ENCODE measurements around the gene DDX43.
"Not testable (repeated sequence)": the region's sequence is repeated elsewhere in the genome, so short reads cannot be mapped to it uniquely, and the experiment has no call there.

DDX43 gene

GRCh38 chr6:73372516-73372915 lies 22.1 kb upstream of the DDX43 start:
- Mint-ChIP-seq H3K4me3 (no peak overlapping the region), H3K9me3 (peaks cover 6% of the 10 kb centered on the region), H3K27ac (no peak overlapping the region), H3K36me3 (ENCODE audit: low read depth) (no peaks in the 10 kb centered on the region), H3K4me1 (ENCODE audit: low read depth) (no peaks in the 10 kb centered on the region), H3K27me3 (no peaks in the 10 kb centered on the region)
- DNase-seq: no peak

GRCh38 chr6:73375216-73375615 lies 19.4 kb upstream of the DDX43 start:
- Mint-ChIP-seq H3K27me3 (no peaks in the 10 kb centered on the region), H3K27ac (no peak overlapping the region), H3K4me1 (ENCODE audit: low read depth) (no peaks in the 10 kb centered on the region), H3K9me3 (peaks cover 6% of the 10 kb centered on the region), H3K4me3 (no peak overlapping the region), H3K36me3 (ENCODE audit: low read depth) (no peaks in the 10 kb centered on the region)
- no peak for DNase-seq

GRCh38 chr6:73377225-73377624 lies 17.4 kb upstream of the DDX43 start:
- H3K27ac Mint-ChIP-seq: no peak overlapping the region
- H3K27me3 Mint-ChIP-seq: no peaks in the 10 kb centered on the region
- DNase-seq: no peak
- H3K4me3 Mint-ChIP-seq: no peak overlapping the region
- no peaks in the 10 kb centered on the region for H3K4me1 Mint-ChIP-seq (ENCODE audit: low read depth)
- peaks cover 6% of the 10 kb centered on the region for H3K9me3 Mint-ChIP-seq
- H3K36me3 Mint-ChIP-seq (ENCODE audit: low read depth): no peaks in the 10 kb centered on the region

- not testable (repeated sequence) for H3K9me3 Mint-ChIP-seq; H3K27me3 Mint-ChIP-seq; H3K4me1 Mint-ChIP-seq (ENCODE audit: low read depth); DNase-seq; H3K36me3 Mint-ChIP-seq (ENCODE audit: low read depth); H3K27ac Mint-ChIP-seq; H3K4me3 Mint-ChIP-seq
Measured at GRCh38 chr6:73381531-73381930, 13.1 kb upstream of the DDX43 start.

- Mint-ChIP-seq H3K27me3 (no peaks in the 10 kb centered on the region), H3K27ac (no peak overlapping the region), H3K4me3 (no peak overlapping the region), H3K9me3 (no peaks in the 10 kb centered on the region), H3K4me1 (ENCODE audit: low read depth) (no peaks in the 10 kb centered on the region), H3K36me3 (ENCODE audit: low read depth) (no peaks in the 10 kb centered on the region)
- no peak for DNase-seq
Measured at GRCh38 chr6:73382462-73383113, 12.0 kb upstream of the DDX43 start.

GRCh38 chr6:73388433-73388799 lies 6.2 kb upstream of the DDX43 start:
- no peak for DNase-seq
- peak overlapping the region; percentile 73 for H3K27ac Mint-ChIP-seq
- no peaks in the 10 kb centered on the region for H3K36me3 Mint-ChIP-seq (ENCODE audit: low read depth)
- no peaks in the 10 kb centered on the region for H3K9me3 Mint-ChIP-seq
- H3K27me3 Mint-ChIP-seq: peaks cover 3% of the 10 kb centered on the region
- H3K4me3 Mint-ChIP-seq: peak overlapping the region; percentile 81
- H3K4me1 Mint-ChIP-seq (ENCODE audit: low read depth): peaks cover 21% of the 10 kb centered on the region

GRCh38 chr6:73388800-73389512 lies 5.7 kb upstream of the DDX43 start:
- DNase-seq: peak; percentile 65
- H3K27me3 Mint-ChIP-seq: peaks cover 3% of the 10 kb centered on the region
- peaks cover 21% of the 10 kb centered on the region for H3K4me1 Mint-ChIP-seq (ENCODE audit: low read depth)
- H3K27ac Mint-ChIP-seq: peak overlapping the region; percentile 73
- H3K36me3 Mint-ChIP-seq (ENCODE audit: low read depth): no peaks in the 10 kb centered on the region
- H3K9me3 Mint-ChIP-seq: no peaks in the 10 kb centered on the region
- H3K4me3 Mint-ChIP-seq: peak overlapping the region; percentile 81

GRCh38 chr6:73389854-73390253 lies 4.8 kb upstream of the DDX43 start:
- peak overlapping the region; percentile 20 for H3K4me3 Mint-ChIP-seq

GRCh38 chr6:73391675-73392074 lies 3.0 kb upstream of the DDX43 start:
- Mint-ChIP-seq H3K4me3 (no peak overlapping the region), H3K4me1 (ENCODE audit: low read depth) (peaks cover 21% of the 10 kb centered on the region), H3K9me3 (no peaks in the 10 kb centered on the region), H3K27ac (peak overlapping the region; percentile 19), H3K27me3 (peaks cover 3% of the 10 kb centered on the region), H3K36me3 (ENCODE audit: low read depth) (no peaks in the 10 kb centered on the region)
- DNase-seq: no peak

More at GRCh38 chr6:73389854-73390253, 4.8 kb upstream of the DDX43 start:
- H3K4me1 Mint-ChIP-seq (ENCODE audit: low read depth): peaks cover 21% of the 10 kb centered on the region
- peaks cover 3% of the 10 kb centered on the region for H3K27me3 Mint-ChIP-seq
- no peaks in the 10 kb centered on the region for H3K9me3 Mint-ChIP-seq
- H3K36me3 Mint-ChIP-seq (ENCODE audit: low read depth): no peaks in the 10 kb centered on the region
- H3K27ac Mint-ChIP-seq: no peak overlapping the region
- DNase-seq: no peak

- not testable (repeated sequence) for H3K9me3 Mint-ChIP-seq; H3K27ac Mint-ChIP-seq; H3K4me3 Mint-ChIP-seq; H3K27me3 Mint-ChIP-seq; DNase-seq; H3K36me3 Mint-ChIP-seq (ENCODE audit: low read depth)
- H3K4me1 Mint-ChIP-seq (ENCODE audit: low read depth): peaks cover 21% of the 10 kb centered on the region
Measured at GRCh38 chr6:73392188-73392587, 2.4 kb upstream of the DDX43 start.

GRCh38 chr6:73393278-73393677 lies 1.4 kb upstream of the DDX43 start:
- Mint-ChIP-seq H3K9me3 (no peaks in the 10 kb centered on the region), H3K36me3 (ENCODE audit: low read depth) (no peaks in the 10 kb centered on the region), H3K4me3 (no peak overlapping the region), H3K27ac (no peak overlapping the region), H3K27me3 (no peaks in the 10 kb centered on the region), H3K4me1 (ENCODE audit: low read depth) (peaks cover 21% of the 10 kb centered on the region)
- no peak for DNase-seq

- H3K9me3 Mint-ChIP-seq: no peaks in the 10 kb centered on the region
- H3K36me3 Mint-ChIP-seq (ENCODE audit: low read depth): no peaks in the 10 kb centered on the region
- no peaks in the 10 kb centered on the region for H3K27me3 Mint-ChIP-seq
- no peak overlapping the region for H3K27ac Mint-ChIP-seq
- DNase-seq: no peak
- no peak overlapping the region for H3K4me3 Mint-ChIP-seq
- peaks cover 10% of the 10 kb centered on the region for H3K4me1 Mint-ChIP-seq (ENCODE audit: low read depth)
Measured at GRCh38 chr6:73395875-73396274, 1.2 kb downstream of the DDX43 start.

GRCh38 chr6:73400656-73401055 lies 6.0 kb downstream of the DDX43 start:
- Mint-ChIP-seq H3K36me3 (ENCODE audit: low read depth) (no peaks in the 10 kb centered on the region), H3K4me1 (ENCODE audit: low read depth) (no peaks in the 10 kb centered on the region), H3K4me3 (no peak overlapping the region), H3K9me3 (no peaks in the 10 kb centered on the region), H3K27ac (no peak overlapping the region), H3K27me3 (no peaks in the 10 kb centered on the region)
- DNase-seq: no peak

GRCh38 chr6:73409395-73409794 lies 14.8 kb downstream of the DDX43 start:
- H3K36me3 Mint-ChIP-seq (ENCODE audit: low read depth): no peaks in the 10 kb centered on the region
- H3K4me1 Mint-ChIP-seq (ENCODE audit: low read depth): no peaks in the 10 kb centered on the region
- no peak overlapping the region for H3K27ac Mint-ChIP-seq
- H3K27me3 Mint-ChIP-seq: no peaks in the 10 kb centered on the region
- no peaks in the 10 kb centered on the region for H3K9me3 Mint-ChIP-seq
- H3K4me3 Mint-ChIP-seq: no peak overlapping the region
- no peak for DNase-seq

GRCh38 chr6:73413102-73413501 lies 18.5 kb downstream of the DDX43 start:
- no peak overlapping the region for H3K27ac Mint-ChIP-seq
- peaks cover under 1% of the 10 kb centered on the region for H3K4me1 Mint-ChIP-seq (ENCODE audit: low read depth)
- no peak overlapping the region for H3K4me3 Mint-ChIP-seq
- H3K36me3 Mint-ChIP-seq (ENCODE audit: low read depth): peaks cover 21% of the 10 kb centered on the region
- DNase-seq: no peak
- no peaks in the 10 kb centered on the region for H3K27me3 Mint-ChIP-seq
- no peaks in the 10 kb centered on the region for H3K9me3 Mint-ChIP-seq
